Measurements from ENCODE around the gene PELI2.

- TF ChIP-seq CTCF (IDR thresholded peaks at IDR 0.05) (no peak), POLR2A (IDR thresholded peaks at IDR 0.05) (no peak)
These were observed 44.3 kb downstream of the PELI2 start for GRCh38 chr14:56162476-56162875.
